Fibroblast of pulmonary artery (primary cell): ENCODE data around the gene CTNNA3.

ENCODE experiments used
- DNase-seq: peaks from one replicate; pipeline ENCODE4 v3.0.0-alpha.2; 2010; ENCODE audit warnings: low read depth
- H3K4me3 ChIP-seq: replicated peaks from 2 replicates; pipeline ENCODE4 v1.5.1; 2011; ENCODE audit warnings: low read depth, mild to moderate bottlenecking, control low read depth, low read length, moderate library complexity
- TF ChIP-seq, protein P1 (sequence below): IDR thresholded peaks from 2 replicates; pipeline ENCODE4 v1.5.1; 2011; ENCODE audit warnings: mild to moderate bottlenecking, control low read depth, low read length, inconsistent platforms; ENCODE audit errors: missing control alignments

CTNNA3 gene

DNA sequence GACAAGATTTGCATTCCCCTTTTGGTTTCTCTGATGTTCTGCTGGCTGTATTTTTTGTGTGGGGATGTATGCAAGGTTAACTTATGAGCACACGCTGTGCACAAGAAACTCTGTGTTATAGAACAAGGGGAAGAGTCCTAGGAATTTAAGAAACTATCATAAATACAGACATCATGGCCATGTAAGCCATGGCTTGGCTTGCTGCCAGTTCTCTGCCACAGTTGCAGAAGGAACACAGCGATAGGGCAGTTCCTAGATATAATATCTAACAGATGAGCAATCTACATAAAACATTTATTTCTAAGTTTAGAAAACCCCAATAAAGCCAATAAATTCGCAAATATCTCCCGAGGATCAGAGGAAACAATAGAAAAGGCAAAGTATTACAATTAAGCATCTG, 616.9 kb downstream of the CTNNA3 start:
- TF ChIP-seq, protein P1, sequence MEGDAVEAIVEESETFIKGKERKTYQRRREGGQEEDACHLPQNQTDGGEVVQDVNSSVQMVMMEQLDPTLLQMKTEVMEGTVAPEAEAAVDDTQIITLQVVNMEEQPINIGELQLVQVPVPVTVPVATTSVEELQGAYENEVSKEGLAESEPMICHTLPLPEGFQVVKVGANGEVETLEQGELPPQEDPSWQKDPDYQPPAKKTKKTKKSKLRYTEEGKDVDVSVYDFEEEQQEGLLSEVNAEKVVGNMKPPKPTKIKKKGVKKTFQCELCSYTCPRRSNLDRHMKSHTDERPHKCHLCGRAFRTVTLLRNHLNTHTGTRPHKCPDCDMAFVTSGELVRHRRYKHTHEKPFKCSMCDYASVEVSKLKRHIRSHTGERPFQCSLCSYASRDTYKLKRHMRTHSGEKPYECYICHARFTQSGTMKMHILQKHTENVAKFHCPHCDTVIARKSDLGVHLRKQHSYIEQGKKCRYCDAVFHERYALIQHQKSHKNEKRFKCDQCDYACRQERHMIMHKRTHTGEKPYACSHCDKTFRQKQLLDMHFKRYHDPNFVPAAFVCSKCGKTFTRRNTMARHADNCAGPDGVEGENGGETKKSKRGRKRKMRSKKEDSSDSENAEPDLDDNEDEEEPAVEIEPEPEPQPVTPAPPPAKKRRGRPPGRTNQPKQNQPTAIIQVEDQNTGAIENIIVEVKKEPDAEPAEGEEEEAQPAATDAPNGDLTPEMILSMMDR: no peak
- peak; percentile 1 for DNase-seq
- no peak overlapping the region for H3K4me3 ChIP-seq

DNA sequence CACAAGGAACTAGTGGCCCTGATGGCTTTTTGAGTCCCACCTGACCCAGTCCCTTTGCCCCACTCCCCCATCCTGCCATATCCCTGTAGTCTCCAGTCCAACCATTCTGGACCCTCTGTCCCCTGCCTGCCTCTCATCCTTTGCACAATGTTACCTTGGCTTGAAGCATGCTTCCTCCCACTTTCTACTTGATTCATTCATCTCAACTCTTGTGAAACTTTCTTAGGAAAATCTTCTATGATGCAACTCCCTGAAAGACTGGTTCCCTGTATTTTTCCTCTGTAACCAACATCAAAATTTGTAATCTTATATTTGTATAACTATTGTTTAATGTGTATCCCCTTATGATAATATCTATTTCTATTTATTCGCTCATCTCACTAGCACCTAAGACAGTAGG, 618.6 kb downstream of the CTNNA3 start:
- no peak overlapping the region for H3K4me3 ChIP-seq
- TF ChIP-seq, protein P1: no peak

DNA sequence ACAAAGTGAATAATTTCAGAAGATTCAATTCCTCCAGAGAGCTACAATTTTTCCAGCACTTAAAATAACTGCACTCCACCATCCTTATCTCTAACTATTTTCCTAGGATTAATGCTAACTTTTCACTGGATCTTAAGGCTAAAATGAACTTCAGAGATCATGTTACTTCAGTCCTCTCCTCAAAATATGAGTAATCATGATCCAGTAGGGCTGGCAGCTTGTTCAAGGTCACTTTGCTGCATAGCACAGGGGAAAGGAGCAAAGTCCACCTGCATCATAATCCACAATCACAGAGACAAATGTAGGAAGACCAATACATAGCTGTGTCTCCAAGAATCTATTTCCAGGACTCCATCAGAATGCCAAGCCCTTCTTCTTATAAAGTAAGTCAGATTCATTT, 619.9 kb downstream of the CTNNA3 start:
- TF ChIP-seq, protein P1: no peak
- no peak overlapping the region for H3K4me3 ChIP-seq
- no peak for DNase-seq

More for the DNA sequence above, 618.6 kb downstream of the CTNNA3 start:
- peak; percentile 0 for DNase-seq

DNA sequence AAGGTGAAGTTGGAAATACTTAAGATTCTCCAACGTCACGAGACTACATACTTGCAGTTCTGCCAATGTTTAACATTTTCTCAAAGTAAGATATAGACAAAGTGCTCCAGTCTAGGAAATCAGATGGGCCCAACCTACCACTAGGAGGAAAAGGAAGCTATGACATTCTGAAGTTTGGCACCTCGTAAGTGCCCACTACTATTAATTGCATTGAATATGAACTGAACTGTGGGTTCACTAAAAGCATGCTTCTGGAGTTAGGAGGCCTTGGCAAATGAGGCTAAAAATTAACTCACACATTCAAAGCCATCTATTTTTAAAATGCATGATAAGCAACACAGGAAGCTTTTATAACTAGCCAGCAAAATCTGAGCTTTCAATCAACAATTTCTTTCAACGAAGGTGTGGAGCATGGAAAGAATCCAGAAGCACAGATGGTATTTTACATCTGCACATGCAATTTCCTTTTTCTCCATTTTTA, 620.5 kb downstream of the CTNNA3 start:
- DNase-seq: no peak
- TF ChIP-seq, protein P1: no peak
- no peak overlapping the region for H3K4me3 ChIP-seq

DNA sequence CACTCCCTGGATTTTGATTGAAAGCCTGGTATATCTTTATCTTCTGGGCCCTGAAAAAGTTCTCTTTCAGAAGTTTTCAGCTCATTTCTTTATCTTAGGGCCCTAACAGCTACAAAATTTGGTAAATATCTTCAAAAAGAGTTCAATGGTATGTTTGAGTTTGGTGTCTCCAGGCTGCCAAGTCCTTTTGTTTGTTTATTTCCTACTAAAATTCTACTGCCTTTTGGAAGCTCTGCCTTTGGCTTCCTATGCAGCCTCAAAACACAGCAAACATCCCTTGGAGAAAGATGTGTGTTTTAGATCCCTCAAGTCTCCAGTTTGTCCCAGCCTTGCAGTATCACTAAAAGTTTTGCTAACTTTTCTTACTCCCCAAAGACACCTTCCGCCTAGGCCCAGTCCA, 623.3 kb downstream of the CTNNA3 start:
- TF ChIP-seq, protein P1: no peak
- DNase-seq: no peak
- no peak overlapping the region for H3K4me3 ChIP-seq

DNA sequence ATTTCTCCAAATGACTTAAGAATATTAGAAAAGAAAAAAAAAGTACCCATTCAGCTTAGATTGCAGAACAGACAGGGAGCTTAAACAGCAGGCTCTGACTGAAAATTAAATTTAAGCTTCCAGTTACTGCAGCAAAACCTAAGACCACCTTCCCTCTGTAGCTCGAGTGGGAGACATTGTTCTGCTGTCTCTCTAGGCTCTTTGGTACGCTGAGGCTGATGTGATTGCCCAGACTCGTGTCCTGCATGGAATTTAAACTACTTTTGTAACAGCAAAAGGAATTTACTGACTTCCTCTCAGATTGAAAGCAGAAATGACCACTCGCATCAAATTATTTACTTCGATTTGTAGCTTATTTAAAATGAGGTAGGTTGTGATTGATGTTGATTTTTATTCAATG, 645.6 kb downstream of the CTNNA3 start:
- H3K4me3 ChIP-seq: no peak overlapping the region
- TF ChIP-seq, protein P1: no peak

DNA sequence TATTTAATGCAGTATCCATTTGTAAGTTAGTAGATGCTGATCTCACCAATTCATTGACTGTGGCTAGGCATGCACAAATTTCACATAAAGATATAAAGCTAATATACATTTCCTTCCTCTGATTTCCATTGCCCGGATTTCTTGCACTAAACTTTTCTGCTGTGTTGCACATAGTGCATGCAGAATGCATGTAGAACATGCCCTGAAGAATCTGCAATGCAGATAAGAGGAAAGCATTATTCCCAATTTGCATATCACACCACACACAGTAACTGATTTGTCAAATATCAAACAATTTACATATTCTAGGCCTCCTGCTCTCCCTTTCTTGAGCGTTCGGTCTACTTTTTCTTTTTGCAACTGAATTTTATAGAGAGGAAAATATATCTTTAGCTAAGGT, 646.0 kb downstream of the CTNNA3 start:
- TF ChIP-seq, protein P1: no peak
- no peak overlapping the region for H3K4me3 ChIP-seq
- no peak for DNase-seq

More for the DNA sequence above, 645.6 kb downstream of the CTNNA3 start:
- no peak for DNase-seq
